ENCODE data around the gene HLA-E.

HLA-E gene

GRCh38 chr6:30537931-30538330 lies 48.6 kb downstream of the HLA-E start:
- H3K36me3 Mint-ChIP-seq (ENCODE audit: low read depth) = no peaks in the 10 kb centered on the region
- H3K4me3 Mint-ChIP-seq = no peak overlapping the region
- no peaks in the 10 kb centered on the region for H3K27me3 Mint-ChIP-seq
- H3K9me3 Mint-ChIP-seq = no peaks in the 10 kb centered on the region
- H3K27ac Mint-ChIP-seq = no peak overlapping the region
- peaks cover 22% of the 10 kb centered on the region for H3K4me1 Mint-ChIP-seq (ENCODE audit: low read depth)

GRCh38 chr6:30541515-30542403 lies 52.5 kb downstream of the HLA-E start:
- peak overlapping the region; percentile 78 for H3K27ac Mint-ChIP-seq
- H3K4me1 Mint-ChIP-seq (ENCODE audit: low read depth) = peaks cover 35% of the 10 kb centered on the region
- no peaks in the 10 kb centered on the region for H3K27me3 Mint-ChIP-seq
- H3K9me3 Mint-ChIP-seq = no peaks in the 10 kb centered on the region
- H3K36me3 Mint-ChIP-seq (ENCODE audit: low read depth) = peaks cover 18% of the 10 kb centered on the region
- peak overlapping the region; percentile 60 for H3K4me3 Mint-ChIP-seq

GRCh38 chr6:30542404-30542725 lies 53.1 kb downstream of the HLA-E start:
- H3K36me3 Mint-ChIP-seq (ENCODE audit: low read depth) = peaks cover 21% of the 10 kb centered on the region
- H3K27me3 Mint-ChIP-seq = no peaks in the 10 kb centered on the region
- H3K9me3 Mint-ChIP-seq = no peaks in the 10 kb centered on the region
- H3K27ac Mint-ChIP-seq = peak overlapping the region; percentile 78
- H3K4me1 Mint-ChIP-seq (ENCODE audit: low read depth) = peaks cover 35% of the 10 kb centered on the region
- H3K4me3 Mint-ChIP-seq = peak overlapping the region; percentile 60

- Mint-ChIP-seq H3K4me1 (ENCODE audit: low read depth) (peaks cover 32% of the 10 kb centered on the region), H3K36me3 (ENCODE audit: low read depth) (peaks cover 21% of the 10 kb centered on the region), H3K9me3 (no peaks in the 10 kb centered on the region), H3K27me3 (no peaks in the 10 kb centered on the region), H3K4me3 (no peak overlapping the region), H3K27ac (no peak overlapping the region)
Measured at GRCh38 chr6:30542915-30543314, 53.6 kb downstream of the HLA-E start.

All from stimulated activated naive CD8-positive, alpha-beta T cell treated with anti-CD3 and anti-CD28 coated beads, Interleukin-15, Interleukin-2, amounts not matched to agents 100 ng/mL and 50 ng/mL, for 24 hours (primary cell).